ENCODE data around the gene CCDC192.

DNA sequence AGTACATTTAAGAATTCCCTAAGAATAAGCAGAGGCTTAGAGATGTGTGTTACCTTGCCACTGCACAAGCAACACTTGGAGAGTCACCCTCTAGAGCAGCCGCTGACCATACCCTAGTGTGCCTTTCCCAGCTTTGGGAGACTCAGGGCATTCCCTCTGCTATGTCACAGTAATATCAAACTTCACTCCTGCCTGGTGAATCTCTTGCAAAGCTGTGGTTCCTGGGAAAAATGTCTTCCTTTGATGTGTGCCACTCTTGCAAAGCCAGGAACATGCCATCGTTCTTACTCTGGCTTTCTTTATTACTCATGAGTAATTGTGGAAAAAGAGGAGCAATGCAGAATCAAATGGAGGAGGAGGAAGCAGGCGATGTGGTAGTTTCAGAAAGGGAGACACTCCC is 173.2 kb downstream of the CCDC192 start:
- TF ChIP-seq, protein P1, sequence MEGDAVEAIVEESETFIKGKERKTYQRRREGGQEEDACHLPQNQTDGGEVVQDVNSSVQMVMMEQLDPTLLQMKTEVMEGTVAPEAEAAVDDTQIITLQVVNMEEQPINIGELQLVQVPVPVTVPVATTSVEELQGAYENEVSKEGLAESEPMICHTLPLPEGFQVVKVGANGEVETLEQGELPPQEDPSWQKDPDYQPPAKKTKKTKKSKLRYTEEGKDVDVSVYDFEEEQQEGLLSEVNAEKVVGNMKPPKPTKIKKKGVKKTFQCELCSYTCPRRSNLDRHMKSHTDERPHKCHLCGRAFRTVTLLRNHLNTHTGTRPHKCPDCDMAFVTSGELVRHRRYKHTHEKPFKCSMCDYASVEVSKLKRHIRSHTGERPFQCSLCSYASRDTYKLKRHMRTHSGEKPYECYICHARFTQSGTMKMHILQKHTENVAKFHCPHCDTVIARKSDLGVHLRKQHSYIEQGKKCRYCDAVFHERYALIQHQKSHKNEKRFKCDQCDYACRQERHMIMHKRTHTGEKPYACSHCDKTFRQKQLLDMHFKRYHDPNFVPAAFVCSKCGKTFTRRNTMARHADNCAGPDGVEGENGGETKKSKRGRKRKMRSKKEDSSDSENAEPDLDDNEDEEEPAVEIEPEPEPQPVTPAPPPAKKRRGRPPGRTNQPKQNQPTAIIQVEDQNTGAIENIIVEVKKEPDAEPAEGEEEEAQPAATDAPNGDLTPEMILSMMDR (IDR thresholded peaks at IDR 0.05), result no peak
- TF ChIP-seq ZFX (IDR thresholded peaks at IDR 0.05; ENCODE audit: borderline replicate concordance), result no peak
